Endothelial cell of umbilical vein (primary cell): ENCODE data around the gene ZNF101. TPM values are rescaled to one million over a fixed set of nuclear protein-coding genes. Genes with fewer than 3 reads are reported as not detected.
"Not testable (repeated sequence)": the region's sequence is repeated elsewhere in the genome, so short reads cannot be mapped to it uniquely, and the experiment has no call there.

Experiments
- BruUV-seq: library from RNA; stranded (reverse); fragments of 400-500 nt; replicated peaks from 2 replicates; lab custom pipeline; 2021; lab: Mats Ljungman, UMichigan
- CTCF ChIA-PET: fragments of 300-600, 350-600 bp; sonication (Branson Sonifier 250); formaldehyde crosslinking; loops from one replicate; lab custom pipeline; 2021; ENCODE audit warnings: antibody characterized with exemption, inconsistent platforms; lab: Charles Lee
- POLR2A ChIA-PET: fragments of 300-600, 350-600 bp; sonication (Branson Sonifier 250); formaldehyde crosslinking; loops from one replicate; lab custom pipeline; 2021; ENCODE audit warnings: antibody characterized with exemption, inconsistent platforms; lab: Charles Lee
- DNase-seq: peaks from one replicate; pipeline ENCODE4 v3.0.0-alpha.2; 2011; ENCODE audit warnings: low read depth, low spot score
- FAIRE-seq: peaks from 2 replicates; lab custom pipeline; 2011; peaks lifted over from hg19 to GRCh38; lab: Jason Lieb, UNC
- H2AFZ ChIP-seq: 2 replicates; pipeline ENCODE4 v1.6.0; 2012; ENCODE audit warnings: low read depth, low read length, control low read depth, inconsistent platforms
- H3K27ac ChIP-seq: 2 replicates; pipeline ENCODE4 v1.5.1; 2011; ENCODE audit warnings: low read depth, mild to moderate bottlenecking, control low read depth, low read length, moderate library complexity; ENCODE audit not compliant: insufficient read depth
- H3K27me3 ChIP-seq, 2 experiments: 2 replicates each; pipeline versions ENCODE4 v1.6.0 to v1.6.1; 2011; ENCODE audit warnings: low read length in 2 of 2, mixed read lengths in 1 of 2; ENCODE audit not compliant: control insufficient read depth in 2 of 2, insufficient read depth in 2 of 2
- H3K36me3 ChIP-seq, 2 experiments: 2 replicates in 1 of 2; 3 replicates in 1 of 2; pipeline ENCODE4 v1.5.1; 2011; ENCODE audit warnings: low read length in 2 of 2, mild to moderate bottlenecking in 1 of 2, moderate library complexity in 1 of 2; ENCODE audit not compliant: control insufficient read depth in 2 of 2, insufficient read depth in 2 of 2; ENCODE audit errors: extremely low read depth in 1 of 2
- H3K4me1 ChIP-seq: 3 replicates; pipeline ENCODE4 v1.5.1; 2011; ENCODE audit warnings: mild to moderate bottlenecking, low read length; ENCODE audit not compliant: control insufficient read depth, insufficient read depth; ENCODE audit errors: extremely low read depth
- H3K4me2 ChIP-seq: 2 replicates; pipeline ENCODE4 v1.6.1; 2011; ENCODE audit warnings: low read length, control low read depth, mixed read lengths; ENCODE audit not compliant: insufficient read depth
- H3K4me3 ChIP-seq, 3 experiments: fragments of 200-600 bp in 1 of 3; sonication (generic), shearing (Covaris generic) in 1 of 3; replicated peaks in 1 of 3; 2 replicates each; pipeline ENCODE4 v1.5.1; 2011 to 2016; ENCODE audit warnings: control low read depth in 3 of 3, low read length in 3 of 3, mild to moderate bottlenecking in 2 of 3, inconsistent platforms in 1 of 3, low read depth in 1 of 3, moderate library complexity in 1 of 3; ENCODE audit not compliant: insufficient read depth in 1 of 3
- H3K79me2 ChIP-seq: 2 replicates; pipeline ENCODE4 v1.6.0; 2012; ENCODE audit warnings: low read length, inconsistent platforms; ENCODE audit not compliant: control insufficient read depth, insufficient read depth
- H3K9ac ChIP-seq: replicated peaks from 2 replicates; pipeline ENCODE3; 2011; ENCODE audit warnings: low read length, control low read depth; ENCODE audit not compliant: insufficient read depth; ENCODE audit errors: extremely low read depth
- H3K9me1 ChIP-seq: replicated peaks from 3 replicates; pipeline ENCODE4 v1.6.0; 2011; ENCODE audit warnings: mild to moderate bottlenecking, low read length; ENCODE audit not compliant: control insufficient read depth, insufficient read depth; ENCODE audit errors: extremely low read depth
- H3K9me3 ChIP-seq: replicated peaks from 2 replicates; pipeline ENCODE4 v1.5.1; 2012; ENCODE audit warnings: low read length, inconsistent platforms; ENCODE audit not compliant: control insufficient read depth, insufficient read depth
- H4K20me1 ChIP-seq: replicated peaks from 2 replicates; pipeline ENCODE3; 2011; ENCODE audit warnings: mild to moderate bottlenecking, low read length; ENCODE audit not compliant: control insufficient read depth, insufficient read depth; ENCODE audit errors: extremely low read depth
- EZH2 ChIP-seq: IDR thresholded peaks from 2 replicates; pipeline ENCODE4 v1.6.1; 2012; ENCODE audit warnings: borderline replicate concordance, low read depth, mild to moderate bottlenecking, moderate library complexity, low read length, inconsistent platforms; ENCODE audit not compliant: severe bottlenecking
- FOS ChIP-seq: IDR thresholded peaks from 2 replicates; pipeline ENCODE4 v1.6.1; 2011; ENCODE audit warnings: mild to moderate bottlenecking, low read length, moderate library complexity, borderline replicate concordance; ENCODE audit not compliant: insufficient read depth
- GATA2 ChIP-seq: IDR thresholded peaks from 2 replicates; pipeline ENCODE4 v1.7.0; 2011; ENCODE audit warnings: low read depth, mild to moderate bottlenecking, moderate library complexity, mixed read lengths, low read length; ENCODE audit not compliant: insufficient read length, insufficient read depth
- MYC ChIP-seq: IDR thresholded peaks from one replicate; pipeline ENCODE4 v1.6.1; 2011; ENCODE audit warnings: mild to moderate bottlenecking, low read depth, low read length
- POLR2A ChIP-seq: IDR thresholded peaks from 2 replicates; pipeline ENCODE4 v1.6.1; 2012; ENCODE audit warnings: low read depth, mild to moderate bottlenecking, control low read depth, low read length
- dilution Hi-C: fragments of 300-500 bp; cut with MboI; formaldehyde crosslinking; loops from one replicate; pipeline ENCODE4 v1.15.0; 2019; ENCODE audit warnings: low sequenced_read_pairs; ENCODE audit not compliant: extremely low pct_ligation_motif_present
- intact Hi-C: fragments of 100-400 bp; cut with micrococcal nuclease; formaldehyde crosslinking; loops from one replicate; pipeline ENCODE4 v1.10.0; 2022
- polyA plus RNA-seq, 4 experiments: library from polyadenylated mRNA; depleted of rRNA in 3 of 4; stranded (reverse) in 3 of 4; unstranded in 1 of 4; fragments of >200 nt; gene quantifications; 2 replicates each; pipeline versions ENCODE4 v1.2.1 to v1.2.3, GENCODE V29; 2011 to 2012; ENCODE audit warnings: missing spikeins in 1 of 4
- total RNA-seq: library from RNA; stranded (reverse); gene quantifications from 2 replicates; pipeline ENCODE4 v1.2.3, GENCODE V29; 2021
- TF ChIP-seq, protein P1 (sequence below): IDR thresholded peaks from 2 replicates; pipeline ENCODE4 v1.6.1; 2011; ENCODE audit not compliant: insufficient read depth, insufficient read length

The ZNF101 gene
- total and polyA plus RNA-seq, 2 donors (not counting 3 experiments of a cell fraction or from before 2014, with no cell fraction given): 2.8 to 12.8 TPM

DNA sequence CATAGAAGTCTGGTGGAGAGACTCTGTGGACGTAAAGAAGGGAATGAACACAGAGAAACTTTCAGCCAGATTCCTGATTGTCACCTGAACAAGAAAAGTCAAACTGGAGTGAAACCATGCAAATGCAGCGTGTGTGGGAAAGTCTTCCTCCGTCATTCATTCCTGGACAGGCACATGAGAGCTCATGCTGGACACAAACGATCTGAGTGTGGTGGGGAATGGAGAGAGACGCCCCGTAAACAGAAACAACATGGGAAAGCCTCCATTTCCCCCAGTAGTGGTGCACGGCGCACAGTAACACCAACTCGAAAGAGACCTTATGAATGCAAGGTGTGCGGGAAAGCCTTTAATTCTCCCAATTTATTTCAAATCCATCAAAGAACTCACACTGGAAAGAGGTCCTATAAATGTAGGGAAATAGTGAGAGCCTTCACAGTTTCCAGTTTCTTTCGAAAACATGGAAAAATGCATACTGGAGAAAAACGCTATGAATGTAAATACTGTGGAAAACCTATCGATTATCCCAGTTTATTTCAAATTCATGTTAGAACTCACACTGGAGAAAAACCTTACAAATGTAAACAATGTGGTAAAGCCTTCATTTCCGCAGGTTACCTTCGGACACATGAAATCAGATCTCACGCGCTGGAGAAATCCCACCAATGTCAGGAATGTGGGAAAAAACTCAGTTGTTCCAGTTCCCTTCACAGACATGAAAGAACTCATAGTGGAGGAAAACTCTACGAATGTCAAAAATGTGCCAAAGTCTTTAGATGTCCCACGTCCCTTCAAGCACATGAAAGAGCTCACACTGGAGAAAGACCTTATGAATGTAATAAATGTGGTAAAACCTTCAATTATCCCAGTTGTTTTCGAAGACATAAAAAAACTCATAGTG, 10.8 kb downstream of the ZNF101 start:
- no peak overlapping the region for H3K4me2 ChIP-seq
- ChIA-PET POLR2A (no interaction called here), CTCF (no interaction called here)
- H3K9ac ChIP-seq: no peak overlapping the region
- FAIRE-seq (no peak), DNase-seq (no peak)
- no peaks in the 10 kb centered on the region for H3K27me3 ChIP-seq
- no TSS peak for BruUV-seq
- H3K9me1 ChIP-seq: no peaks in the 10 kb centered on the region
- H3K4me3 ChIP-seq: no peak overlapping the region
- H2AFZ ChIP-seq: no peak overlapping the region
- no peak overlapping the region for H3K27ac ChIP-seq
- dilution Hi-C loops: no loop called here
- peaks cover 8 to 23% of the 10 kb centered on the region in 2 experiments for H3K36me3 ChIP-seq
- H3K4me1 ChIP-seq: no peaks in the 10 kb centered on the region
- intact Hi-C loops: no loop called here
- no peak for TF ChIP-seq MYC
- TF ChIP-seq POLR2A: no peak
- no peak for TF ChIP-seq GATA2
- TF ChIP-seq, protein P1, sequence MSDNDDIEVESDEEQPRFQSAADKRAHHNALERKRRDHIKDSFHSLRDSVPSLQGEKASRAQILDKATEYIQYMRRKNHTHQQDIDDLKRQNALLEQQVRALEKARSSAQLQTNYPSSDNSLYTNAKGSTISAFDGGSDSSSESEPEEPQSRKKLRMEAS: no peak
- no peak for TF ChIP-seq EZH2
- no peak for TF ChIP-seq FOS
- no peaks in the 10 kb centered on the region for H3K79me2 ChIP-seq
- H3K9me3 ChIP-seq: peaks cover 12% of the 10 kb centered on the region
- H4K20me1 ChIP-seq: no peaks in the 10 kb centered on the region

DNA sequence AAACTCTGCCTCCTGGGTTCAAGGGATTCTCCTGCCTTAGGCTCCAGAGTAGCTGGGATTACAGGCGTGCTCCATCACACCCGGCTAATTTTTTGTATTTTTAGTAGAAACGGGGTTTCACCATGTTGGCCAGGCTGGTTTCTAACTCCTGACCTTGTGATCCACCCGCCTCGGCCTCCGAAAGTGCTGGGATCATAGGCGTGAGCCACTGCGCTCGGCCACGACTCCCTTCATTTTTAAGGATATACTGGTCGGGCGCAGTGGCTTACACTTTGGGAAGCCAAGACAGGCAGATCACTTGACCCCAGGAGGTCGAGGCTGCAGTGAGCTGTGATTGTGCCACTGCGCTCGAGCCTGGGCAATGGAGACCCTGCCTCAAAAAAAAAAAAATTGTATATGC, 17.5 kb downstream of the ZNF101 start:
- H3K36me3 ChIP-seq, POLR2A ChIA-PET, intact Hi-C loops, DNase-seq, H3K79me2 ChIP-seq, BruUV-seq, H3K4me1 ChIP-seq, H3K4me2 ChIP-seq, H3K9me1 ChIP-seq, H3K4me3 ChIP-seq, H3K27me3 ChIP-seq, dilution Hi-C loops, H4K20me1 ChIP-seq, H3K9ac ChIP-seq, H3K27ac ChIP-seq, H2AFZ ChIP-seq, FAIRE-seq, CTCF ChIA-PET, H3K9me3 ChIP-seq: not testable (repeated sequence)
